HCT116 (cell line): ENCODE measurements around the gene HK3. TPM values are rescaled to one million over a fixed set of nuclear protein-coding genes. Genes with fewer than 3 reads are reported as not detected.

ENCODE experiments used
- ATAC-seq: fragments of 200-7000 bp; cut with Tn5 transposase; 2 replicates; pipeline ENCODE4 v1.9.1; 2020; ENCODE audit warnings: mild to moderate bottlenecking, moderate library complexity
- BruUV-seq: library from RNA; stranded (reverse); fragments of 400-500 nt; replicated peaks from 2 replicates; lab custom pipeline; 2021; lab: Mats Ljungman, UMichigan
- CTCF ChIA-PET: fragments of 300-600 bp; sonication (Branson Sonifier 250); formaldehyde crosslinking; loops from one replicate; lab custom pipeline; 2021; ENCODE audit warnings: antibody characterized with exemption; lab: Charles Lee
- POLR2A ChIA-PET: fragments of 300-600, 350-600 bp; sonication (Branson Sonifier 250); formaldehyde crosslinking; loops from one replicate; lab custom pipeline; 2021; ENCODE audit warnings: antibody characterized with exemption; lab: Charles Lee
- RAD21 ChIA-PET, 2 experiments: fragments of 300-600 bp; sonication (Branson Sonifier 250); formaldehyde crosslinking; loops; one replicate each; lab custom pipeline; 2023; ENCODE audit warnings: low total read pairs in 2 of 2; ENCODE audit not compliant: uncharacterized antibody in 2 of 2, unreplicated experiment in 2 of 2, low non-redundant PET in 1 of 2; lab: Charles Lee
- DNase-seq: peaks from one replicate; pipeline ENCODE4 v3.0.0-alpha.2; 2010; ENCODE audit warnings: low read depth, low spot score
- H2AFZ ChIP-seq: fragments of 200-600 bp; shearing (Covaris generic), sonication (generic); 2 replicates; pipeline ENCODE4 v1.6.1; 2017; ENCODE audit warnings: low read depth, mixed run types, mixed read lengths, antibody characterized with exemption, low read length; ENCODE audit not compliant: poor library complexity, severe bottlenecking
- H3K27ac ChIP-seq: 2 replicates; pipeline ENCODE4 v1.5.1; 2012; ENCODE audit warnings: low read depth, low read length
- H3K27me3 ChIP-seq: fragments of 200-600 bp; sonication (generic); 2 replicates; pipeline ENCODE4 v1.6.1; 2016; ENCODE audit warnings: mixed run types, low read length, mixed read lengths; ENCODE audit not compliant: insufficient read depth
- H3K36me3 ChIP-seq, 2 experiments: fragments of 200-500 bp in 1 of 2; fragments of 200-600 bp in 1 of 2; sonication (Bioruptor generic) in 1 of 2; sonication (generic) in 1 of 2; 2 replicates each; pipeline versions ENCODE4 v1.5.1 to v1.6.1; 2014 to 2016; ENCODE audit warnings: low read length in 2 of 2, inconsistent platforms in 1 of 2, mixed read lengths in 1 of 2, mixed run types in 1 of 2; ENCODE audit not compliant: insufficient read depth in 2 of 2, control insufficient read depth in 1 of 2
- H3K4me1 ChIP-seq, 2 experiments: fragments of 200-600 bp in 1 of 2; sonication (generic) in 1 of 2; 2 replicates each; pipeline versions ENCODE4 v1.5.1 to v1.6.1; 2012 to 2017; ENCODE audit warnings: low read length in 2 of 2, inconsistent platforms in 1 of 2, mild to moderate bottlenecking in 1 of 2, mixed read lengths in 1 of 2, mixed run types in 1 of 2, moderate library complexity in 1 of 2; ENCODE audit not compliant: insufficient read depth in 2 of 2, control insufficient read depth in 1 of 2
- H3K4me2 ChIP-seq: fragments of 200-600 bp; sonication (generic); 2 replicates; pipeline ENCODE4 v1.6.1; 2017; ENCODE audit warnings: mixed run types, low read length, mixed read lengths
- H3K4me3 ChIP-seq, 2 experiments: fragments of 200-600 bp in 1 of 2; sonication (generic) in 1 of 2; replicated peaks in 1 of 2; 2 replicates each; pipeline ENCODE4 v1.5.1; 2011 to 2016; ENCODE audit warnings: low read length in 2 of 2, control low read depth in 1 of 2, low read depth in 1 of 2, mild to moderate bottlenecking in 1 of 2, mixed read lengths in 1 of 2, mixed run types in 1 of 2
- H3K79me2 ChIP-seq: fragments of 200-600 bp; sonication (generic); 2 replicates; pipeline ENCODE4 v1.6.1; 2017; ENCODE audit warnings: mild to moderate bottlenecking, mixed run types, low read length, moderate library complexity, mixed read lengths; ENCODE audit not compliant: insufficient read depth
- H3K9ac ChIP-seq: fragments of 200-600 bp; sonication (generic); 2 replicates; pipeline ENCODE4 v1.6.1; 2016; ENCODE audit warnings: low read length, mixed read lengths
- H3K9me2 ChIP-seq: fragments of 200-600 bp; sonication (generic), shearing (Covaris generic); 2 replicates; pipeline ENCODE4 v1.6.1; 2017; ENCODE audit warnings: mixed run types, mild to moderate bottlenecking, moderate library complexity; ENCODE audit not compliant: insufficient read depth
- H3K9me3 ChIP-seq, 2 experiments: fragments of 200-500 bp in 1 of 2; fragments of 200-600 bp in 1 of 2; sonication (Bioruptor generic) in 1 of 2; sonication (generic) in 1 of 2; 2 replicates each; pipeline ENCODE4 v1.6.1; 2014 to 2017; ENCODE audit warnings: low read length in 2 of 2, mixed read lengths in 2 of 2, inconsistent platforms in 1 of 2, low read depth in 1 of 2, mild to moderate bottlenecking in 1 of 2, mixed run types in 1 of 2, moderate library complexity in 1 of 2; ENCODE audit not compliant: control insufficient read depth in 1 of 2, insufficient read depth in 1 of 2
- H4K20me1 ChIP-seq: fragments of 200-600 bp; sonication (generic), shearing (Covaris generic); 2 replicates; pipeline ENCODE4 v1.6.1; 2017; ENCODE audit warnings: mixed run types, mild to moderate bottlenecking, moderate library complexity; ENCODE audit not compliant: insufficient read depth
- CBX3 ChIP-seq: IDR thresholded peaks from 2 replicates; pipeline ENCODE4 v1.6.1; 2012; ENCODE audit warnings: low read depth
- CEBPB ChIP-seq: IDR thresholded peaks from 2 replicates; pipeline ENCODE4 v1.6.1; 2012; ENCODE audit warnings: low read depth
- CTCF ChIP-seq, 3 experiments: fragments of 200-600 bp in 1 of 3; sonication (generic) in 1 of 3; IDR thresholded peaks in 2 of 3; conservative IDR thresholded peaks in 1 of 3; 2 replicates each; pipeline ENCODE4 v1.5.1; 2012 to 2017; ENCODE audit warnings: low read depth in 2 of 3, low read length in 2 of 3, antibody characterized with exemption in 1 of 3, borderline replicate concordance in 1 of 3, control low read depth in 1 of 3, mild to moderate bottlenecking in 1 of 3, mixed read lengths in 1 of 3, mixed run types in 1 of 3, moderate library complexity in 1 of 3; ENCODE audit not compliant: insufficient read depth in 1 of 3
- EGR1 ChIP-seq: IDR thresholded peaks from 2 replicates; pipeline ENCODE4 v1.6.1; 2012; ENCODE audit warnings: low read depth
- ELF1 ChIP-seq: IDR thresholded peaks from 2 replicates; pipeline ENCODE4 v1.6.1; 2012; ENCODE audit warnings: low read depth, borderline replicate concordance
- EZH2 ChIP-seq: fragments of 200-600 bp; sonication (generic); IDR thresholded peaks from 2 replicates; pipeline ENCODE4 v1.6.1; 2017; ENCODE audit warnings: antibody characterized with exemption, mixed run types
- EZH2phosphoT487 ChIP-seq: fragments of 200-600 bp; IDR thresholded peaks from 2 replicates; pipeline ENCODE4 v1.6.1; 2018; ENCODE audit warnings: antibody characterized with exemption, borderline replicate concordance
- FOSL1 ChIP-seq: IDR thresholded peaks from 2 replicates; pipeline ENCODE4 v1.6.1; 2012; ENCODE audit warnings: low read depth
- POLR2A ChIP-seq: IDR thresholded peaks from 2 replicates; pipeline ENCODE4 v1.7.0; 2011; ENCODE audit warnings: borderline replicate concordance; ENCODE audit not compliant: insufficient read depth, insufficient read length; ENCODE audit errors: extremely low read depth
- POLR2AphosphoS5 ChIP-seq: IDR thresholded peaks from 2 replicates; pipeline ENCODE4 v1.6.1; 2011; ENCODE audit warnings: mild to moderate bottlenecking, low read depth, low read length, moderate library complexity
- SP1 ChIP-seq: IDR thresholded peaks from 2 replicates; pipeline ENCODE4 v1.6.1; 2012; ENCODE audit warnings: low read depth
- SRF ChIP-seq: IDR thresholded peaks from 2 replicates; pipeline ENCODE4 v1.6.1; 2012; ENCODE audit warnings: low read depth
- TCF7L2 ChIP-seq: IDR thresholded peaks from 2 replicates; pipeline ENCODE4 v1.7.0; 2011; ENCODE audit warnings: borderline replicate concordance, inconsistent platforms; ENCODE audit not compliant: insufficient read depth, insufficient read length; ENCODE audit errors: extremely low read depth
- YY1 ChIP-seq: IDR thresholded peaks from 2 replicates; pipeline ENCODE4 v1.6.1; 2011; ENCODE audit warnings: low read length, low read depth, moderate library complexity, mild to moderate bottlenecking; ENCODE audit not compliant: insufficient replicate concordance; ENCODE audit errors: extremely low read depth
- ZBTB33 ChIP-seq: IDR thresholded peaks from 2 replicates; pipeline ENCODE4 v1.6.1; 2011; ENCODE audit warnings: mild to moderate bottlenecking, low read length, moderate library complexity; ENCODE audit not compliant: insufficient replicate concordance; ENCODE audit errors: extremely low read depth
- ZFX ChIP-seq: fragments of 450-650 bp; IDR thresholded peaks from 2 replicates; pipeline ENCODE4 v1.6.1; 2017
- intact Hi-C: fragments of 100-400 bp; cut with micrococcal nuclease; formaldehyde crosslinking; loops from 2 replicates; pipeline ENCODE4 v1.10.0; 2022
- total RNA-seq: library from RNA; stranded (reverse); gene quantifications from one replicate; pipeline ENCODE4 v1.2.1, GENCODE V29; 2021; ENCODE audit not compliant: unreplicated experiment

HK3 gene
- total RNA-seq, 1 experiment from 2014 or later: 0.30 TPM

GRCh38 chr5:176865964-176866363 is 33.2 kb downstream of the HK3 start:
- Histone ChIP-seq H3K9me2 (no peaks in the 10 kb centered on the region), H3K79me2 (no peaks in the 10 kb centered on the region), H3K4me1 (no peaks in the 10 kb centered on the region), H3K27ac (no peak overlapping the region), H3K36me3 (no peaks in the 10 kb centered on the region), H3K9ac (no peak overlapping the region), H3K4me2 (no peak overlapping the region), H2AFZ (no peak overlapping the region), H3K27me3 (no peaks in the 10 kb centered on the region), H4K20me1 (no peaks in the 10 kb centered on the region), H3K9me3 (no peaks in the 10 kb centered on the region), H3K4me3 (no peak overlapping the region)
- no TSS peak for BruUV-seq
- CTCF ChIA-PET: no interaction called here
- DNase-seq (no peak), ATAC-seq (no peak)
- TF ChIP-seq SP1 (no peak), CTCF (IDR thresholded peaks at IDR 0.05 in 2 of 3, conservative IDR thresholded peaks at IDR 0.05 in 1 of 3; ENCODE audit: borderline replicate concordance in 1 of 3, insufficient read depth in 1 of 3, low read depth in 2 of 3, low read length in 2 of 3) (no peak), ZBTB33 (no peak), CBX3 (no peak), ZFX (no peak), FOSL1 (no peak), POLR2AphosphoS5 (no peak), EGR1 (no peak), ELF1 (no peak), SRF (no peak), POLR2A (no peak), YY1 (no peak), EZH2phosphoT487 (no peak), TCF7L2 (no peak), CEBPB (no peak), EZH2 (no peak)
- intact Hi-C loops: no loop called here
- RAD21 ChIA-PET: no interaction called here
- POLR2A ChIA-PET: no interaction called here
